ENCODE measurements around the gene ZBTB11.
"Not testable (repeated sequence)": the region's sequence is repeated elsewhere in the genome, so short reads cannot be mapped to it uniquely, and the experiment has no call there.

Gene ZBTB11, protein sequence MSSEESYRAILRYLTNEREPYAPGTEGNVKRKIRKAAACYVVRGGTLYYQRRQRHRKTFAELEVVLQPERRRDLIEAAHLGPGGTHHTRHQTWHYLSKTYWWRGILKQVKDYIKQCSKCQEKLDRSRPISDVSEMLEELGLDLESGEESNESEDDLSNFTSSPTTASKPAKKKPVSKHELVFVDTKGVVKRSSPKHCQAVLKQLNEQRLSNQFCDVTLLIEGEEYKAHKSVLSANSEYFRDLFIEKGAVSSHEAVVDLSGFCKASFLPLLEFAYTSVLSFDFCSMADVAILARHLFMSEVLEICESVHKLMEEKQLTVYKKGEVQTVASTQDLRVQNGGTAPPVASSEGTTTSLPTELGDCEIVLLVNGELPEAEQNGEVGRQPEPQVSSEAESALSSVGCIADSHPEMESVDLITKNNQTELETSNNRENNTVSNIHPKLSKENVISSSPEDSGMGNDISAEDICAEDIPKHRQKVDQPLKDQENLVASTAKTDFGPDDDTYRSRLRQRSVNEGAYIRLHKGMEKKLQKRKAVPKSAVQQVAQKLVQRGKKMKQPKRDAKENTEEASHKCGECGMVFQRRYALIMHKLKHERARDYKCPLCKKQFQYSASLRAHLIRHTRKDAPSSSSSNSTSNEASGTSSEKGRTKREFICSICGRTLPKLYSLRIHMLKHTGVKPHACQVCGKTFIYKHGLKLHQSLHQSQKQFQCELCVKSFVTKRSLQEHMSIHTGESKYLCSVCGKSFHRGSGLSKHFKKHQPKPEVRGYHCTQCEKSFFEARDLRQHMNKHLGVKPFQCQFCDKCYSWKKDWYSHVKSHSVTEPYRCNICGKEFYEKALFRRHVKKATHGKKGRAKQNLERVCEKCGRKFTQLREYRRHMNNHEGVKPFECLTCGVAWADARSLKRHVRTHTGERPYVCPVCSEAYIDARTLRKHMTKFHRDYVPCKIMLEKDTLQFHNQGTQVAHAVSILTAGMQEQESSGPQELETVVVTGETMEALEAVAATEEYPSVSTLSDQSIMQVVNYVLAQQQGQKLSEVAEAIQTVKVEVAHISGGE

DNA sequence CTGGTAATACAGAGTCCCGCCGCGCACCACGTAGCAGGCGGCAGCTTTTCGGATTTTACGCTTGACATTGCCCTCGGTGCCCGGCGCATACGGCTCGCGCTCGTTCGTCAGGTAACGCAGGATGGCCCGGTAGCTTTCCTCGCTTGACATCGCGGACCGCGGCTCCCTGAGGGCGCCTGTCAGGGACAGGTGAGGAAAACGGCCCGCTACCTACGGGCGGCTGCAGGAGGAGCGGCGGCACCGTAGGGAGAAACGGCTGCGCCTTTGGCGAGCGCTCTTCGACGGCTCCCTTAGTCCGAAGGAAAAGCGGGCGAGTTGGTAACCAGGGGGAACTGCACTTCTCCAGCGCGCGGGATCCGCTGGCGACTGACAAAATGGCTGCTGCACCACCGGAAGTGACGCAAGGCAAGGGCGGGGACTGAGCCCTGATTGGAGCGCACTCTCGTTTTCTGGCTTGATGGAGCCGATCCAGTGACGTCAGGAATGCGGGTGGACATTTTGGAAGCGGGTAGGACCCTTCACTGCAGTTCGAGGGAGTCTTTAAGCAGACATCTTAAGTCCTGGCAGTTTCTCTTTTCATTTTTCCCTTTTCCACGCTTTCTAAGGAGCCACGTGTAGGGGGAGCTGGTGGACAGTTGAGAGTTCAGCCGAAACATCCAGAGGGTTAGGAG, at the start of gene ZBTB11:
Gene ZBTB11 (minus strand): TSS at position 368 of the 671 bp plus-strand sequence. CDS start 218 bp downstream, at position 150.
- no peak for DNase-seq

DNA sequence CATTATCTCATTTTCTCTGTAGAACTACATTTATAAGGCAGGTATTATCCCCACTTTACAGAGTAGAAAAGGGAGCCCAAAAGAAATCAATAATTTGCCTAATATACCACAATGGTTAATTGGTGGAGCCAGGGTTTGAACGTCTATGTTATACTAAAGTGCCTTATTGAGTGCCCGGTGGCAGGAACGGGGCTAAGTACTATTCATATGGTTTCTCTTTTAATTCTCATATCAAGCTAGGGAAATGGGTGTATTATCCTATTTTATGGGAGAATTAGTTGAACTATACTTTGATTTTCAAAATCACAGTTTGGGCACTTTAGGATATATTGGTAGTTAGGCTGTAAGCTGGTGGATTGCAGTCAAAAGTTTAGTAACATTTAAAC, 49.0 kb upstream of the ZBTB11 start:
- DNase-seq: no peak

DNA sequence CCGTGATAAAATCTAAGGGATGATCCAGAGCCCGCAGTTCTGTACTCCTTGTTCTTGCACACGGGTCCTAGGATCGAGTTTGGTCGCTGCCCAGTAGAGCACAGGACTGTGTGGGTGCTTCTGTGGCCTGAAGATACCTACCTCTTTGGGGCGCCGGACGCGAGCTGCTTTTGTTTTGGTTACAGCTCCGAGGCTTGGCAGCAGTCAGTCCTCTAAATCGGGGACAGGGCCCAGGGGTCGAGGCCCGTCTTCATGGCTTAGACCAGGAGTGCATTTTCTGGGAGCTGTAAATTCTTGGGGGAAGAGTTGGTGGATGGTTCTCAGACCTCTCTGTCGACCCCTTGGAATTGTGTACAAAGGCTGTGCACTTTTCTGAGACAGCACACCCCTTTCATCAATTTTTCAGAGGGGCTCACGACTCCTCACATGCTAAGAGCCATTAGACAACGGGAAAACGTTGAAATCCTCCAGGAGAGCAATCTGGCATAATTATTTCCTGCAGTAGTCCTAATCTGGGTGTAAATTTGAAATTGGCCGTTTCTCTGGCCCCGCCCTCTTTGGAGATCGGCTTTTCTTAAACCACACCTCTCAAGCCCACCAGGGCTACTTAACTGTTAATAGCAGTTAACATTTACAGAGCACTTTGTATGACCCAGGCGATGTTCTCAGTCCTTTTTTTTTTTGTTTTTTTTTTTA, 48.4 kb upstream of the ZBTB11 start:
- no peak for DNase-seq

DNA sequence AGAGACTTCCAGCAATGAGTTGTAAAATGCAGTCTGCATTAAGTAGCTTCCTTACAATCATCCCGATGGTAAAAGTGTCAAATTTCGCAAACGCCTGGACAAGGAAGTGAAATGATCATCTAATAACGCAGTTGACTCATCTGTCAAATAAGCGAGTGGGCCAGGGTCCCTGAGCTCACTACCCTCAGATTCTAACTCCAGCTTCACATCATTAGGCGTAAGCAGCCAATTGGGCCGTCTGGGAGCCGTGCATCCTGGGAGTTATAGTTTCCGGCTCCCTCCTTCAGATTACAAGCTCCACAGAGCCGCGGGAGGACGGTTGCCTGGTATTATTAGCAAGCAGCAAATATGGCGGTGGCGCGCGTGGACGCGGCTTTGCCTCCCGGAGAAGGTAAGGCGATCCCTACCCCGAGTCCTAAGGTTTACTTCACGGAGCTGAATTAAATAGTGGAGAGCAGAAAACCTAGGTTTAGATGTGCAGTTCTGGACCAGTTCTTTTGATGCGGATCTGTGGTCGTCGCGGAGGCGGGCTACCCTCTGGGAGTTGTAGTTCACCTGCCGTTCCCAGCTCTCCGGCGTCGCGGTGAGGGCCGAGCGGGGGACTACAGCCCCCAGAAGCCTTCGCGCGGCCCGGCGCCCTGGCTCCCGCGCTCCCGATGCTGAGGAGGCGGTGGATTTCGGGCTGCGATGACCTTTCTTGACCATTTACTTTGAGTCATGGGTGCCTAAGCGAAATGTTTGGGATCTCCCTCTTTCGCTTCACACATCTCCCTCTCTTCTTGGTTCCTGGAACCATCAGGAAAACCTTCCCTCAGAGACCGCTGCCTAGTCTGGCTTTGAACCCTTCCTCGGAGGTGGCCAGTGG, 47.6 kb upstream of the ZBTB11 start, which contains the start of gene CEP97:
Gene CEP97 (plus strand): TSS at position 286 of the 865 bp plus-strand sequence. CDS start 63 bp downstream, at position 349.
- peak; percentile 82 for DNase-seq

DNA sequence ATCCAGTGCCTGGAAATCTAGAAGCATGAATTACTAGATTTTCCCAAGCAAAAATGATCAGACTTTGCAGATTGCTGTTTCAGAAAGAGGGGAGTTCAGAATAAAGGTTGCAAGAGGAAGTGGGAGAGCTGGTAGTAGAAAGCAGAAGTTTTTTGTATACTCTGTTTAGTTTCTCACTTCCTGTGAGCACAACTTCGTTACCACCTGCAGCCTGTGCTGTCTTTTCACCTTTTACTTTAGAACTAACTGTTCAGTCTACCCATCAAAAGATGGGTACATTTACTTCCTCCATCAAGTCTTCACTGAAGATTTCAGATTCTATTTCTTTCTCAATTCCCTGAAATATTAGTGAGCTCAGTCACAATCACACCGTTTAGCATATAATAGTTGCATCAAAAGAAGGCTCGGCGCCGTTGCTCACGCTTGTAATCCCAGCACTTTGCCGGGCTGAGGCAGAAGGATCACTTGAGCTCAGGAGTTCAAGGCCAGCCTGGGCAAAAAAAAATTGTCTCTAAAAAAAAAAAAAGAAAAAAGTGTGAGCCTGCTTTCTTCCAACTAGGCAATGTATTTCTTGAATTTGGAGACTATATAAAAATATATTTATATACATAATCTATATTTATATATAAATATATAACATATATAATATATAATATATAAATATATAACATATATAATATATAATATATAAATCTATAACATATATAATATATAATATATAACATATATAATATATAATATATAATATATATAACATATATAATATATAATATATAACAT, 45.7 kb upstream of the ZBTB11 start:
- no peak for DNase-seq

DNA sequence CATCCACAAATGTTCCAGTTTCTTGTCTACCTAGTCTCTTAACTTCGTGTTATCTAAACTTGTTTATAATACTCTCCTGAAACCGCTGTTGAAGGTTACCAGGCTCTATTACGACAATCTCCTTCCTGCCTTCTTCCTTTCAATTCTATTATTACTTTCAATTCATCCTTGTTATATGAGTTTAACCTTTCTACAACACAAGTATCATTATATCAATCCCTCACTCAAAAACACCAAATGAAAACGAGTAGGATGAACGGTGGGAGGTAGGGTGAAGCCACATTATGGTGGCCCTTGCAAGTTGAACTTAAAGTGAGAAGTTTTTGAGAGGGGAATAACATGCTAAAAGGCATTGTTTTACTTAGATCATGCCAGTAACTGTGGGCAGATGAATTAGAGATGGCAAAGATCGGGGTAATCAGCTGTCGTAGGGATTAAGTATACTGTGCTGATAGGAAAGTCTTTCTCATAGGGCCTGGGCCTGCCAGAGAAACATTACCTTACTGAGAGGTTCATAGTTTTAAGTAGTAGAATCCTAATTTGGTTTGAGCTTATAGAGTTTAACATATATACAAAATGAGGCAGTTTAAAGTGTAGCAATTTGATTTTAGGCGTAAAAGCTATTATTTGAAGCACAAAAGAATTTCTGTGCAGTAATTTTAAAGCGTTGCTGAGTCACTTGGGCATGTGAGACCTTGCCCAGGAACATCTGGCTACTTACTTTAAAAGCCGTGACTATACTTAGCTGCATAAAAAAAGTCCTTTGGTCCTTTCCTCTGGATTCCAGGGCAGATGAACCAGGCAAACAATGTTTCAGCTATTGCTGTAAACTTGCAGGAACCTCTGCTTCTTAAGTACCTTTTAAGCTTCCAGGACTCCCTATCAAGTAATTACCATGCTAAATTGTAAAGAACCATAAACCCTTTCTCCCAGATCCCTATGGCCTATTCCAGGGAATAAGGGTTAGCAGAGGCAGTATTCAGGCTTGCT, 44.2 kb upstream of the ZBTB11 start:
- DNase-seq: no peak

DNA sequence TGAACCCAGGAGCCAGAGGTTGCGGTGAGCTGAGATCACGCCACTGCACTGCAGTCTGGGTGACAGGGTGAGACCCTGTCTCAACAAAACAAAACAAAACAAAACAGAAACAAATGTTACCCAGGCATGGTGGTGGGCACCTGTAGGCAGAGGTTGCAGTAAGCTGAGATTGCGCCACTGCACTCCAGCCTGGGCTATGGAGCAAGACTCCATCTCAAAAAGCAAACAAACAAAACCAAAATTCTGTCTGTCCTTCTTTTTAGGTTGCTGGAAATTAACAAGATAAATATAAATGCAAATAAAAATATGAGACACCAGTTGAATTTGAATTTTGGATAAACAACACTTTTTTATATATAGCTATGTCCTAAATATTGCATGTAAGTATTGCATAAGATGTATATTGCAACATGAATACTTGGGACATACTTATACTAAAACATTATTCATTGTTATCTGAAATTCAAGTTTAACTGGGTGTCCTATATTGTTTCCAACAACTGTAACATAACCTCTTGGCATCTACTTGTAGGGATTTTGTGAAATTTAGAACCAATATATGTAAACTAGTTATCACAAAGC, 42.8 kb upstream of the ZBTB11 start:
- DNase-seq: no peak

DNA sequence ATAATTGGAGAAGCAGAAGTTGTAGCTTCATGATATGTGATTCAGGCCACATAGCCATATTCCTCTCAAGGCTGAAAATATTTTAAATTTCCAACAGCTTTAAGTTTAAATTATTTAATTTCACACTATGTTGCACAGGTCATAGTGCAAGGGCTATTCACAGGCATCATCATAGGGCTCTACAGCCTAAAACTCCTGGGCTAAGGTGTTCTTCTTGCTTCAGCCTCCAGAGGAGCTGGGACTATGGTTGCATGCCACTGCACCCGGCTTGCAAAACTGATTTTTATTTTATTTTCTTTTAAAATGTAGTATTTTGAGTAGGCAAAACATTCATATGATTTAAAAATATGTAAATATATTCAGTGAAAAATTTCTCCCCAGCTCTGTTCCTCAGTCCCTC, 41.5 kb upstream of the ZBTB11 start:
- no peak for DNase-seq

DNA sequence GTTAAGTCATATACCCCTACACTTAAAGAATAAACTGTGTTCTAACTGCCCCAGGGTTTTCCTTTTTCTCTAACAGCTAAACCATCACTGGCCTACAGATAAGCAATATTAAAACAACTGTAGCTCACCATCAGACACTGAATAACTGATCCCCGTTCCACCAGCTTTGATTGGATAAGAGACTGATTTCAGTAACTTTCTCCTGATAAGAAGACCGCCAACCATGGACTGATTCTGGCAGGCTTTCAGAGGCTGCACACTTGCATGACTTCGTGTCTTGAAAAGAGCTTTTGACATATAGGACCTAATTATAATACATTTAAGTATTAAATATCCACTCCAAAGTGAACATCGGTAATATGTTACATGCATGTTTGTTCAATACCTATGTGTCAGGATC, 32.2 kb upstream of the ZBTB11 start:
- no peak for DNase-seq

DNA sequence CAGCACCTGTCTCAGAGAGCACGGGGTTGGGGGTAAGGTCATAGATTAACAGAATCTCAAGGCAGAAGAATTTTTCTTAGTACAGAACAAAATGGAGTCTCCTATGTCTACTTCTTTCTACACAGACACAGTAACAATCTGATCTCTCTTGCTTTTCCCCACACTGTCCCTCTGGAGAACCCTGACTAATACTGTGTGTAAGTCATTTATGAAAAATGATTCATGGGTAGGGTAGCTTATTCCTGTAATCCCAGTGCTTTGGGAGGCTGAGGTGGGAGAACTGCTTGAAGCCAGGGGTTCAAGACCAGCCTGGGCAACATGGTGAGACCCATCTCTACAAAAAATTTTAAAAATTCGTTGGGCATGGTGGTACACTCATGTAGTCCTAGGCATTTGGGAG, 27.7 kb upstream of the ZBTB11 start:
- DNase-seq: not testable (repeated sequence)

DNA sequence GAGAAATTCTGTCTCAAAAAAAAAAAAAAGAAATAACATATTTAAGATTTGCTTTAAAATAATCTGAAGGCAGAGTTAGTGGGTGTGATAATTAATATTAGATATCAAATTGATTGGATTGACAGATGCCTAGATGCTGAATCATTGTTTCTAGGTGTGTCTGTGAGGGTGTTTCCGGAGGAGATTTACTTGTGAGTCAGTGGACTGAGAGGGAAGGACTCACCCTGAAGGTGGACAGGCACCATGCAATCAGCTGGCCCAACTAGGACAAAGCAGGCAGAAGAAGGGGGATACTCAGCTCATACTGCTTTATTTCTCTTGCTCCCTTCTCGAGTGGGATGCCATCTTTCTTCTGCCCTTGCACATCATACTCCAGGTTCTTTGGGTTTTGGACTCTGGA, 26.2 kb upstream of the ZBTB11 start:
- no peak for DNase-seq

DNA sequence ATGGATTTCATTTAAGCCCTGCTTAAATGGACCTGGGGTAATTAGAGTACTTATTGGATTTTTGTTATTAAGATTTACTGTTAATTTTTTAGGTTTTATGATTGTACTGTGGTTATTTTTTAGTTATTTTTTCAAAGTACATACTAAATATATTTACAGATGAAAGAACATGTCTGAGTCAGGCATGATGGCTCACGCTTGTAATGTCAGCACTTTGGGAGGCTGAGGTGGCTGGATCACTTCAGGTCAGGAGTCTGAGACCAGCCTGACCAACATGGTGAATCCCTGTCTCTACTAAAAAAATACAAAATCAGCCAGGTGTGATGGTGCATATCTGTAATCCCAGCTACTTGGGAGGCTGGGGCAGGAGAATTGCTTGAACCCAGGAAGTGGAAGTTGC, 25.8 kb upstream of the ZBTB11 start:
- DNase-seq: no peak

DNA sequence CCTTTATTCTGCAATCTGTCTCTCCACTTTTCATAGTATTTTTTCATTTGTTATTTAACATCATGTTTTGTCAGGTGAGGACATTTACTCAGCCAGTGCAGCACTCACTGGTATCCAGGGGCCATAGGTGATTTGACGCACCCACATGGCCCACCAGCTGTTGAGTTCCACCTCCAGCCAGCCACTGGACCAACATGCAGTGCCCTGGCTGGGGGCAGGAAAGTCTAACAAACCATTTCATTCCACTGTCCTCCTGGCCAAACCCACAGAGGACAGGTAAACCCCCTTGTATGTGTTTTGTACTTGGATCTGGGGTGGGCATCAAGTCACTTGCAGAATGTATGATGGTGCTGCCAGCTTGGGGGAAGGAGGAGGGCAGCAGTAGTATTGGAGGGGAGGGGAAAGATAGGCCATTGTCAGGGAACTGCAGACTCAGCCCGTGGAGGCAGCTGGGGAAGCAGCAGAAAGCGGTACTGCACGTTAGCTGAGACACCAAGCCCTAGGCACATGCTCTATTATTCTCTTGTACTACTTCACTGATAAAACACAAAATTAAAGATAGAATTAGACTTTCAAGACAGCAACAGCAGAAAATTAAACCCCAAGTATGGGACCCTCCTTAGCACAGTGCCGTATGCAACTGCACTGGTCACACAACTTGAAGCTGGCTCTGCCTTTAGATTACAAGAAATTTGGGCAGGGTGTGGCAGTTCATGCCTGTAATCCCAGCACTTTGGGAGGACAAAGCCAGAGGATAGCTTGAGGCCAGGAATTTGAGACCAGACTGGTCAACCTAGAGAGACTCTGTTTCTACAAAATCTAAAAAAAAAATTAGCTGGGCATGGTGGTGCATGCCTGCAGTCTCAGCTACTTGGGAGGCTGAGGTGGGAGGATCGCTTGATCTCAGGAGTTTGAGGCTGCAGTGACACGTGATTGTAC, 25.0 kb upstream of the ZBTB11 start:
- DNase-seq: no peak

DNA sequence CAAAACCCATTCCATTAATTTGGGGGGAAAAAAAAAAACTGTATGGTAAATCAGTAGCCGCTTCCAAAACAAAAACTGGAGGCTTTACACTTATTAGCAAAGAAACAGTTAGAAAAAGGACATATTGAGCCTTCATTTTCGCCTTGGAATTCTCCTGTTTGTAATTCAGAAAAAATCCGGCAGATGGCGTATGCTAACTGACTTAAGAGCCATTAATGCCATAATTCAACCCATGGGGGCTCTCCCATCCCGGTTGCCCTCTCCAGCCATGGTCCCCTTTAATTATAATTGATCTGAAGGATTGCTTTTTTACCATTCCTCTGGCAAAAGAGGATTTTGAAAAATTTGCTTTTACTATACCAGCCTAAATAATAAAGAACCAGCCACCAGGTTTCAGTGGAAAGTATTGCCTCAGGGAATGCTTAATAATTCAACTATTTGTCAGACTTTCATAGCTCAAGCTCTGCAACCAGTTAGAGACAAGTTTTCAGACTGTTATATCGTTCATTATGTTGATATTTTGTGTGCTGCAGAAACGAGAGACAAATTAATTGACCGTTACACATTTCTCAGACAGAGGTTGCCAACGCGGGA, 18.9 kb upstream of the ZBTB11 start:
- no peak for DNase-seq

DNA sequence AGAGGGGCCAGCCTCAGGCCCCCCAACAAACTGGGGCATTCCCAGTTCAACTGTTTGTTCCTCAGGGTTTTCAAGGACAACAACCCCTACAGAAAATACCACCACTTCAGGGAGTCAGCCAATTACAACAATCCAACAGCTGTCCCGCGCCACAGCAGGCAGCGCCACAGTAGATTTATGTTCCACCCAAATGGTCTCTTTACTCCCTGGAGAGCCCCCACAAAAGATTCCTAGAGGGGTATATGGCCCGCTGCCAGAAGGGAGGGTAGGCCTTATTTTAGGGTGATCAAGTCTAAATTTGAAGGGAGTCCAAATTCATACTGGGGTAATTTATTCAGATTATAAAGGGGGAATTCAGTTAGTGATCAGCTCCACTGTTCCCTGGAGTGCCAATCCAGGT, 17.9 kb upstream of the ZBTB11 start:
- DNase-seq: not testable (repeated sequence)

DNA sequence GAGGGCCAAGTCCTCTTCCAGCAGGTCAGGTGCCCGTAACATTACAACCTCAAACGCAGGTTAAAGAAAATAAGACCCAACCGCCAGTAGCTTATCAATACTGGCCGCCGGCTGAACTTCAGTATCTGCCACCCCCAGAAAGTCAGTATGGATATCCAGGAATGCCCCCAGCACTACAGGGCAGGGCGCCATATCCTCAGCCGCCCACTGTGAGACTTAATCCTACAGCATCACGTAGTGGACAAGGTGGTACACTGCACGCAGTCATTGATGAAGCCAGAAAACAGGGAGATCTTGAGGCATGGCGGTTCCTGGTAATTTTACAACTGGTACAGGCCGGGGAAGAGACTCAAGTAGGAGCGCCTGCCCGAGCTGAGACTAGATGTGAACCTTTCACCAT, 16.6 kb upstream of the ZBTB11 start:
- DNase-seq: not testable (repeated sequence)

All from NCI-H187 treated with DMSO at 0.1 percent for 48 hours (cell line).